Adrenal gland (tissue), 5 donors: ENCODE measurements around the gene NKX2-3.

Experiments used
- POLR2A ChIP-seq, 2 donors: fragments of 450-650 bp; IDR thresholded peaks; one replicate each; pipeline ENCODE4 v1.6.1; 2017; ENCODE audit warnings: antibody characterized with exemption in 2 of 2, mild to moderate bottlenecking in 2 of 2, moderate library complexity in 1 of 2
- TF ChIP-seq, protein P1 (sequence below), 6 experiments: fragments of 450-650 bp in 4 of 6; fragments of 200-600 bp in 2 of 6; sonication (generic) in 1 of 6; IDR thresholded peaks; 1 replicate in 5 of 6; 2 replicates in 1 of 6; pipeline versions ENCODE4 v1.5.1 to v1.8.0; 2016 to 2021; ENCODE audit warnings: antibody characterized with exemption in 6 of 6, mild to moderate bottlenecking in 2 of 6, moderate library complexity in 1 of 6
- donor health status: DM: no; HTN: no; CAD: no.

DNA sequence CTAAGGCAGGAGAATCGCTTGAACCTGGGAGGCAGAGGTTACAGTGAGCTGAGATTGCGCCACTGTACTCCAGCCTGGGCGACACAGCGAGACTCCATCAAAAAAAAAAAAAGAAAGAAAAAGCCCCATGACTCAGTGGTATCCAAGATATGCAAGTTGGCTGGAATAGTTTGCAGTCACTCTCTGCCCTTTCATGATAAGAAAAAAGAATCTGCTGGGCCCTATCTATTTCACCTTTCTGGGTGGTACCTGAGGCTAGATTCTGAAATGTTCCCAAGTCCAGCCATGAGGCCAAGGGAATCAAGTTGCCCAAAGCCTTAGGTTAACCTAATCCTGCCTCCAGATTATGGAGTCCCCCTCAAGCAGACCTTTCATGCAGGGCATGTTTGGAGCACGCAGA, 24.3 kb downstream of the NKX2-3 start:
- TF ChIP-seq, protein P1, sequence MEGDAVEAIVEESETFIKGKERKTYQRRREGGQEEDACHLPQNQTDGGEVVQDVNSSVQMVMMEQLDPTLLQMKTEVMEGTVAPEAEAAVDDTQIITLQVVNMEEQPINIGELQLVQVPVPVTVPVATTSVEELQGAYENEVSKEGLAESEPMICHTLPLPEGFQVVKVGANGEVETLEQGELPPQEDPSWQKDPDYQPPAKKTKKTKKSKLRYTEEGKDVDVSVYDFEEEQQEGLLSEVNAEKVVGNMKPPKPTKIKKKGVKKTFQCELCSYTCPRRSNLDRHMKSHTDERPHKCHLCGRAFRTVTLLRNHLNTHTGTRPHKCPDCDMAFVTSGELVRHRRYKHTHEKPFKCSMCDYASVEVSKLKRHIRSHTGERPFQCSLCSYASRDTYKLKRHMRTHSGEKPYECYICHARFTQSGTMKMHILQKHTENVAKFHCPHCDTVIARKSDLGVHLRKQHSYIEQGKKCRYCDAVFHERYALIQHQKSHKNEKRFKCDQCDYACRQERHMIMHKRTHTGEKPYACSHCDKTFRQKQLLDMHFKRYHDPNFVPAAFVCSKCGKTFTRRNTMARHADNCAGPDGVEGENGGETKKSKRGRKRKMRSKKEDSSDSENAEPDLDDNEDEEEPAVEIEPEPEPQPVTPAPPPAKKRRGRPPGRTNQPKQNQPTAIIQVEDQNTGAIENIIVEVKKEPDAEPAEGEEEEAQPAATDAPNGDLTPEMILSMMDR (IDR thresholded peaks at IDR 0.05): no peak
- no peak for TF ChIP-seq POLR2A (IDR thresholded peaks at IDR 0.05)
